ENCODE measurements around the gene PPARA. TPM values are rescaled to one million over a fixed set of nuclear protein-coding genes. Genes with fewer than 3 reads are reported as not detected.

Gene PPARA
- total RNA-seq, 2 experiments from 2014 or later: 3.3 to 10.5 TPM

GRCh38 chr22:46115755-46116490 lies 34.4 kb upstream of the PPARA start:
- H3K79me2 ChIP-seq (ENCODE audit: insufficient read depth, low read depth, low read length): no peaks in the 10 kb centered on the region
- BruUV-seq (replicated peaks): no TSS peak
- H3K36me3 ChIP-seq (ENCODE audit: insufficient read depth, low read length): no peaks in the 10 kb centered on the region
- no peaks in the 10 kb centered on the region for H4K20me1 ChIP-seq (ENCODE audit: insufficient read depth, low read length)
- POLR2A ChIA-PET: interaction anchor here (0.7 kb wide), 1 partner anchor 83 kb away, joined by 5 read pairs; no protein-coding TSS in a partner anchor
- peaks cover 6% of the 10 kb centered on the region for H3K4me1 ChIP-seq (ENCODE audit: insufficient read depth, low read length, poor library complexity, severe bottlenecking)
- no peak overlapping the region for H3K4me3 ChIP-seq (ENCODE audit: low read depth, low read length, poor library complexity, severe bottlenecking)
- no peak overlapping the region for H3K27ac ChIP-seq (ENCODE audit: low read depth, low read length, poor library complexity, severe bottlenecking)
- no peaks in the 10 kb centered on the region for H3K9me3 ChIP-seq (ENCODE audit: low read length)
- H3K9me2 ChIP-seq (ENCODE audit: insufficient read depth, low read length): no peaks in the 10 kb centered on the region
- intact Hi-C loops (cut with micrococcal nuclease; ENCODE audit: unreplicated experiment): loop anchor here (1.0 kb wide), 4 partner anchors 80 to 122 kb away; no protein-coding TSS in a partner anchor
- no peak overlapping the region for H3K4me2 ChIP-seq (ENCODE audit: low read length)
- H2AFZ ChIP-seq (ENCODE audit: low read length): no peak overlapping the region
- CTCF ChIA-PET (ENCODE audit: unreplicated experiment): interaction anchor here (0.6 to 2.4 kb wide), 3 partner anchors 103 to 120 kb away, joined by 3 to 16 read pairs (median 5); no protein-coding TSS in a partner anchor
- TF ChIP-seq CTCF (conservative IDR thresholded peaks at IDR 0.05; ENCODE audit: low read length): no peak
- no peak for TF ChIP-seq EZH2phosphoT487 (IDR thresholded peaks at IDR 0.05; ENCODE audit: borderline replicate concordance, low read depth, low read length)
- DNase-seq (ENCODE audit: low spot score): no peak

- ChIA-PET CTCF (ENCODE audit: unreplicated experiment) (interaction anchor here (0.6 to 2.4 kb wide), 7 partner anchors 8 to 122 kb away, joined by 3 to 16 read pairs (median 4); no protein-coding TSS in a partner anchor), POLR2A (interaction anchor here (0.7 kb wide), 2 partner anchors 83 to 343 kb away, joined by 3 to 5 read pairs; no protein-coding TSS in a partner anchor)
- H3K4me3 ChIP-seq (ENCODE audit: low read depth, low read length, poor library complexity, severe bottlenecking): no peak overlapping the region
- no peaks in the 10 kb centered on the region for H4K20me1 ChIP-seq (ENCODE audit: insufficient read depth, low read length)
- TF ChIP-seq EZH2phosphoT487 (IDR thresholded peaks at IDR 0.05; ENCODE audit: borderline replicate concordance, low read depth, low read length) (no peak), CTCF (conservative IDR thresholded peaks at IDR 0.05; ENCODE audit: low read length) (peak; percentile 98)
- intact Hi-C loops (cut with micrococcal nuclease; ENCODE audit: unreplicated experiment): loop anchor here (1.0 kb wide), 4 partner anchors 80 to 122 kb away; no protein-coding TSS in a partner anchor
- peak overlapping the region; percentile 83 for H2AFZ ChIP-seq (ENCODE audit: low read length)
- peak; percentile 89 for DNase-seq (ENCODE audit: low spot score)
- BruUV-seq (replicated peaks): no TSS peak
- H3K9me3 ChIP-seq (ENCODE audit: low read length): no peaks in the 10 kb centered on the region
- peaks cover 6% of the 10 kb centered on the region for H3K4me1 ChIP-seq (ENCODE audit: insufficient read depth, low read length, poor library complexity, severe bottlenecking)
- H3K4me2 ChIP-seq (ENCODE audit: low read length): peak overlapping the region; percentile 57
- H3K9me2 ChIP-seq (ENCODE audit: insufficient read depth, low read length): no peaks in the 10 kb centered on the region
- H3K79me2 ChIP-seq (ENCODE audit: insufficient read depth, low read depth, low read length): no peaks in the 10 kb centered on the region
- H3K27ac ChIP-seq (ENCODE audit: low read depth, low read length, poor library complexity, severe bottlenecking): no peak overlapping the region
- no peaks in the 10 kb centered on the region for H3K36me3 ChIP-seq (ENCODE audit: insufficient read depth, low read length)
Measured at GRCh38 chr22:46116491-46116958, 33.8 kb upstream of the PPARA start.
